HCT116 (cell line): ENCODE data around the gene CCNK. TPM values are rescaled to one million over a fixed set of nuclear protein-coding genes. Genes with fewer than 3 reads are reported as not detected.

ENCODE experiments used
- ATAC-seq: fragments of 200-7000 bp; cut with Tn5 transposase; 2 replicates; pipeline ENCODE4 v1.9.1; 2020; ENCODE audit warnings: mild to moderate bottlenecking, moderate library complexity
- BruUV-seq: library from RNA; stranded (reverse); fragments of 400-500 nt; replicated peaks from 2 replicates; lab custom pipeline; 2021; lab: Mats Ljungman, UMichigan
- CTCF ChIA-PET: fragments of 300-600 bp; sonication (Branson Sonifier 250); formaldehyde crosslinking; loops from one replicate; lab custom pipeline; 2021; ENCODE audit warnings: antibody characterized with exemption; lab: Charles Lee
- POLR2A ChIA-PET: fragments of 300-600, 350-600 bp; sonication (Branson Sonifier 250); formaldehyde crosslinking; loops from one replicate; lab custom pipeline; 2021; ENCODE audit warnings: antibody characterized with exemption; lab: Charles Lee
- RAD21 ChIA-PET, 2 experiments: fragments of 300-600 bp; sonication (Branson Sonifier 250); formaldehyde crosslinking; loops; one replicate each; lab custom pipeline; 2023; ENCODE audit warnings: low total read pairs in 2 of 2; ENCODE audit not compliant: uncharacterized antibody in 2 of 2, unreplicated experiment in 2 of 2, low non-redundant PET in 1 of 2; lab: Charles Lee
- DNase-seq: peaks from one replicate; pipeline ENCODE4 v3.0.0-alpha.2; 2010; ENCODE audit warnings: low read depth, low spot score
- H2AFZ ChIP-seq: fragments of 200-600 bp; shearing (Covaris generic), sonication (generic); 2 replicates; pipeline ENCODE4 v1.6.1; 2017; ENCODE audit warnings: low read depth, mixed run types, mixed read lengths, antibody characterized with exemption, low read length; ENCODE audit not compliant: poor library complexity, severe bottlenecking
- H3K27ac ChIP-seq: 2 replicates; pipeline ENCODE4 v1.5.1; 2012; ENCODE audit warnings: low read depth, low read length
- H3K27me3 ChIP-seq: fragments of 200-600 bp; sonication (generic); 2 replicates; pipeline ENCODE4 v1.6.1; 2016; ENCODE audit warnings: mixed run types, low read length, mixed read lengths; ENCODE audit not compliant: insufficient read depth
- H3K36me3 ChIP-seq, 2 experiments: fragments of 200-500 bp in 1 of 2; fragments of 200-600 bp in 1 of 2; sonication (Bioruptor generic) in 1 of 2; sonication (generic) in 1 of 2; 2 replicates each; pipeline versions ENCODE4 v1.5.1 to v1.6.1; 2014 to 2016; ENCODE audit warnings: low read length in 2 of 2, inconsistent platforms in 1 of 2, mixed read lengths in 1 of 2, mixed run types in 1 of 2; ENCODE audit not compliant: insufficient read depth in 2 of 2, control insufficient read depth in 1 of 2
- H3K4me1 ChIP-seq, 2 experiments: fragments of 200-600 bp in 1 of 2; sonication (generic) in 1 of 2; 2 replicates each; pipeline versions ENCODE4 v1.5.1 to v1.6.1; 2012 to 2017; ENCODE audit warnings: low read length in 2 of 2, inconsistent platforms in 1 of 2, mild to moderate bottlenecking in 1 of 2, mixed read lengths in 1 of 2, mixed run types in 1 of 2, moderate library complexity in 1 of 2; ENCODE audit not compliant: insufficient read depth in 2 of 2, control insufficient read depth in 1 of 2
- H3K4me2 ChIP-seq: fragments of 200-600 bp; sonication (generic); 2 replicates; pipeline ENCODE4 v1.6.1; 2017; ENCODE audit warnings: mixed run types, low read length, mixed read lengths
- H3K4me3 ChIP-seq, 2 experiments: fragments of 200-600 bp in 1 of 2; sonication (generic) in 1 of 2; replicated peaks in 1 of 2; 2 replicates each; pipeline ENCODE4 v1.5.1; 2011 to 2016; ENCODE audit warnings: low read length in 2 of 2, control low read depth in 1 of 2, low read depth in 1 of 2, mild to moderate bottlenecking in 1 of 2, mixed read lengths in 1 of 2, mixed run types in 1 of 2
- H3K79me2 ChIP-seq: fragments of 200-600 bp; sonication (generic); 2 replicates; pipeline ENCODE4 v1.6.1; 2017; ENCODE audit warnings: mild to moderate bottlenecking, mixed run types, low read length, moderate library complexity, mixed read lengths; ENCODE audit not compliant: insufficient read depth
- H3K9ac ChIP-seq: fragments of 200-600 bp; sonication (generic); 2 replicates; pipeline ENCODE4 v1.6.1; 2016; ENCODE audit warnings: low read length, mixed read lengths
- H3K9me2 ChIP-seq: fragments of 200-600 bp; sonication (generic), shearing (Covaris generic); 2 replicates; pipeline ENCODE4 v1.6.1; 2017; ENCODE audit warnings: mixed run types, mild to moderate bottlenecking, moderate library complexity; ENCODE audit not compliant: insufficient read depth
- H3K9me3 ChIP-seq, 2 experiments: fragments of 200-500 bp in 1 of 2; fragments of 200-600 bp in 1 of 2; sonication (Bioruptor generic) in 1 of 2; sonication (generic) in 1 of 2; 2 replicates each; pipeline ENCODE4 v1.6.1; 2014 to 2017; ENCODE audit warnings: low read length in 2 of 2, mixed read lengths in 2 of 2, inconsistent platforms in 1 of 2, low read depth in 1 of 2, mild to moderate bottlenecking in 1 of 2, mixed run types in 1 of 2, moderate library complexity in 1 of 2; ENCODE audit not compliant: control insufficient read depth in 1 of 2, insufficient read depth in 1 of 2
- H4K20me1 ChIP-seq: fragments of 200-600 bp; sonication (generic), shearing (Covaris generic); 2 replicates; pipeline ENCODE4 v1.6.1; 2017; ENCODE audit warnings: mixed run types, mild to moderate bottlenecking, moderate library complexity; ENCODE audit not compliant: insufficient read depth
- CBX3 ChIP-seq: IDR thresholded peaks from 2 replicates; pipeline ENCODE4 v1.6.1; 2012; ENCODE audit warnings: low read depth
- CEBPB ChIP-seq: IDR thresholded peaks from 2 replicates; pipeline ENCODE4 v1.6.1; 2012; ENCODE audit warnings: low read depth
- ELF1 ChIP-seq: IDR thresholded peaks from 2 replicates; pipeline ENCODE4 v1.6.1; 2012; ENCODE audit warnings: low read depth, borderline replicate concordance
- JUND ChIP-seq: IDR thresholded peaks from 2 replicates; pipeline ENCODE4 v1.6.1; 2012
- POLR2A ChIP-seq: IDR thresholded peaks from 2 replicates; pipeline ENCODE4 v1.7.0; 2011; ENCODE audit warnings: borderline replicate concordance; ENCODE audit not compliant: insufficient read depth, insufficient read length; ENCODE audit errors: extremely low read depth
- POLR2AphosphoS5 ChIP-seq: IDR thresholded peaks from 2 replicates; pipeline ENCODE4 v1.6.1; 2011; ENCODE audit warnings: mild to moderate bottlenecking, low read depth, low read length, moderate library complexity
- RAD21 ChIP-seq: IDR thresholded peaks from 2 replicates; pipeline ENCODE4 v1.6.1; 2012; ENCODE audit warnings: low read depth, mild to moderate bottlenecking
- SP1 ChIP-seq: IDR thresholded peaks from 2 replicates; pipeline ENCODE4 v1.6.1; 2012; ENCODE audit warnings: low read depth
- SRF ChIP-seq: IDR thresholded peaks from 2 replicates; pipeline ENCODE4 v1.6.1; 2012; ENCODE audit warnings: low read depth
- TCF7L2 ChIP-seq: IDR thresholded peaks from 2 replicates; pipeline ENCODE4 v1.7.0; 2011; ENCODE audit warnings: borderline replicate concordance, inconsistent platforms; ENCODE audit not compliant: insufficient read depth, insufficient read length; ENCODE audit errors: extremely low read depth
- ZFX ChIP-seq: fragments of 450-650 bp; IDR thresholded peaks from 2 replicates; pipeline ENCODE4 v1.6.1; 2017
- ZNF274 ChIP-seq: fragments of 200-500 bp; sonication (Bioruptor generic); IDR thresholded peaks from 2 replicates; pipeline ENCODE4 v1.6.1; 2014; ENCODE audit warnings: mild to moderate bottlenecking, low read depth, low read length, inconsistent platforms
- intact Hi-C: fragments of 100-400 bp; cut with micrococcal nuclease; formaldehyde crosslinking; loops from 2 replicates; pipeline ENCODE4 v1.10.0; 2022
- total RNA-seq: library from RNA; stranded (reverse); gene quantifications from one replicate; pipeline ENCODE4 v1.2.1, GENCODE V29; 2021; ENCODE audit not compliant: unreplicated experiment
- TF ChIP-seq, protein P1 (sequence below): IDR thresholded peaks from 2 replicates; pipeline ENCODE4 v1.6.1; 2012; ENCODE audit warnings: low read depth
- TF ChIP-seq, protein P2 (sequence below): IDR thresholded peaks from 2 replicates; pipeline ENCODE4 v1.6.1; 2012
- TF ChIP-seq, protein P3 (sequence below): IDR thresholded peaks from 2 replicates; pipeline ENCODE4 v1.6.1; 2011; ENCODE audit warnings: mild to moderate bottlenecking, low read length, moderate library complexity; ENCODE audit not compliant: insufficient replicate concordance; ENCODE audit errors: extremely low read depth

CCNK gene
- total RNA-seq, 1 experiment from 2014 or later, result 68.2 TPM

DNA sequence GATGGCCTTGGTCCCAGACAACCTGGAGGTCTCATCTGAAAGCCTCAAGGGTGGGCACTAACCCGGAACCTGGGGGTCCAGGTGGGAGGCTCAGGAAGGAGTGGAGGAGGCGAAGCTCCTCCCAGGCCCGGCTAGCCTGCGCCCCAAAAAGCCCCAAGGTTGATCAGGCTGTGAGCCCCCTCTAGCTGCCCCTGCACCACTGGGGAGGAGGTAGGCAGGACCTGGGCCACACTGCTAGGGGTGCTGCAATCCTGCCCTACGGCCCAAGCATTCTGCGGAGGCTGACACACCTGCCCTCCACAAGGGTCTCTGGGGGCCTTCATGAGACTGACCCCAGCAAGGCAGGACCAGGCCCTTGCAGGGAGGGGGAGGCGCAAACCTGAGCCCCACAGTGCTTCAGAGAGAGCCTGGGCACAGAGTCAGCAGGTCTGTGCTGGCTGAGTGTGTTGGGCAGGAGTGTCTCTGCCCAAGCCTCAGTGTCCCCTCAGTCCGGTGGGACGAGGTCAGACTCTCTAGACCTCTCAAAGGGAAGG lies 70.9 kb downstream of the CCNK start (continued):
- TF ChIP-seq, protein P1, sequence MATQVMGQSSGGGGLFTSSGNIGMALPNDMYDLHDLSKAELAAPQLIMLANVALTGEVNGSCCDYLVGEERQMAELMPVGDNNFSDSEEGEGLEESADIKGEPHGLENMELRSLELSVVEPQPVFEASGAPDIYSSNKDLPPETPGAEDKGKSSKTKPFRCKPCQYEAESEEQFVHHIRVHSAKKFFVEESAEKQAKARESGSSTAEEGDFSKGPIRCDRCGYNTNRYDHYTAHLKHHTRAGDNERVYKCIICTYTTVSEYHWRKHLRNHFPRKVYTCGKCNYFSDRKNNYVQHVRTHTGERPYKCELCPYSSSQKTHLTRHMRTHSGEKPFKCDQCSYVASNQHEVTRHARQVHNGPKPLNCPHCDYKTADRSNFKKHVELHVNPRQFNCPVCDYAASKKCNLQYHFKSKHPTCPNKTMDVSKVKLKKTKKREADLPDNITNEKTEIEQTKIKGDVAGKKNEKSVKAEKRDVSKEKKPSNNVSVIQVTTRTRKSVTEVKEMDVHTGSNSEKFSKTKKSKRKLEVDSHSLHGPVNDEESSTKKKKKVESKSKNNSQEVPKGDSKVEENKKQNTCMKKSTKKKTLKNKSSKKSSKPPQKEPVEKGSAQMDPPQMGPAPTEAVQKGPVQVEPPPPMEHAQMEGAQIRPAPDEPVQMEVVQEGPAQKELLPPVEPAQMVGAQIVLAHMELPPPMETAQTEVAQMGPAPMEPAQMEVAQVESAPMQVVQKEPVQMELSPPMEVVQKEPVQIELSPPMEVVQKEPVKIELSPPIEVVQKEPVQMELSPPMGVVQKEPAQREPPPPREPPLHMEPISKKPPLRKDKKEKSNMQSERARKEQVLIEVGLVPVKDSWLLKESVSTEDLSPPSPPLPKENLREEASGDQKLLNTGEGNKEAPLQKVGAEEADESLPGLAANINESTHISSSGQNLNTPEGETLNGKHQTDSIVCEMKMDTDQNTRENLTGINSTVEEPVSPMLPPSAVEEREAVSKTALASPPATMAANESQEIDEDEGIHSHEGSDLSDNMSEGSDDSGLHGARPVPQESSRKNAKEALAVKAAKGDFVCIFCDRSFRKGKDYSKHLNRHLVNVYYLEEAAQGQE, result no peak
- TF ChIP-seq, protein P2, sequence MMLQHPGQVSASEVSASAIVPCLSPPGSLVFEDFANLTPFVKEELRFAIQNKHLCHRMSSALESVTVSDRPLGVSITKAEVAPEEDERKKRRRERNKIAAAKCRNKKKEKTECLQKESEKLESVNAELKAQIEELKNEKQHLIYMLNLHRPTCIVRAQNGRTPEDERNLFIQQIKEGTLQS, result no peak
- TF ChIP-seq POLR2AphosphoS5 (no peak), CEBPB (no peak), ZNF274 (no peak), ZFX (no peak), CBX3 (no peak)
- TF ChIP-seq, all 23 proteins: peak for 0

DNA sequence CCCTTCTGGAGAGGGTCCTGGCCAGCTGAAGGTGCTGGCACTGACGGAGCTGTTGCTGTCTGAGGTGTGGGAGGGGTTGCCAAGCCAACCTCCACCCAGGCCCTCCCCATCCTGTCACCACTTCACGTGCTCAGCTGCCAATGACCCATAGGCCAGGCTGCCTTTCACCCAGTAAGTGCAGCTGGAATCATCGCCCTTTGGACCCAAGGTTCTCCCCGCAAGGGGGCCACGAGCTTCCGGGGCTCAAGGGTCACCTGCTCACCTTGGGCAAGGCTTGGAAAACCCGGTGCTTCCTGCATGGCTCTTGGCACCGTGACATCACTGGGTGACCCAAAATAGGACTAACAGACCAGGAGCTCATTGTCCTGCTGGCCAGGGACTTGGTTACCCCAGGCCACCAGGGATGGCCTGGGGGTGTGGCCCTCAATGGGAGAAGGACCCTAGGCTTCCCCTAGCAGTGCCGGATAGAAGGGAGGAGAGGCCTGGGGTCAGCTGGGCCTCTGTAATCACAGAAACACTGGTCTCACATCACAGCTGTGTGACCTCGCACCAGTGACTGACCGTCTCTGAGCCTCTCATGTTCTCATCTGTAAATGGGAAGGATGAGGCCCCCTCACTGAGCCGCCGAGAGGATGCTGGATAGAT lies 71.5 kb downstream of the CCNK start:
- Histone ChIP-seq H3K36me3 (no peaks in the 10 kb centered on the region), H3K4me1 (peaks cover 0 to 8% of the 10 kb centered on the region in 2 experiments; a peak in 2 of 4 replicates), H3K9me3 (no peaks in the 10 kb centered on the region), H2AFZ (no peak overlapping the region), H3K79me2 (peaks cover 41% of the 10 kb centered on the region), H3K9ac (no peak overlapping the region), H3K27ac (no peak overlapping the region), H3K27me3 (no peaks in the 10 kb centered on the region), H4K20me1 (no peaks in the 10 kb centered on the region), H3K4me2 (no peak overlapping the region), H3K9me2 (no peaks in the 10 kb centered on the region), H3K4me3 (no peak overlapping the region)
- intact Hi-C loops, result no loop called here
- ChIA-PET RAD21 (no interaction called here), POLR2A (no interaction called here), CTCF (interaction anchor here (0.9 kb wide), 1 partner anchor 76 kb away, joined by 3 read pairs; no protein-coding TSS in a partner anchor)
- DNase-seq (no peak), ATAC-seq (no peak)
- no TSS peak for BruUV-seq
- TF ChIP-seq SP1, result no peak
- no peak for TF ChIP-seq TCF7L2
- TF ChIP-seq RAD21, result no peak
- TF ChIP-seq CEBPB, result no peak
- TF ChIP-seq POLR2A, result no peak
- TF ChIP-seq, protein P3, sequence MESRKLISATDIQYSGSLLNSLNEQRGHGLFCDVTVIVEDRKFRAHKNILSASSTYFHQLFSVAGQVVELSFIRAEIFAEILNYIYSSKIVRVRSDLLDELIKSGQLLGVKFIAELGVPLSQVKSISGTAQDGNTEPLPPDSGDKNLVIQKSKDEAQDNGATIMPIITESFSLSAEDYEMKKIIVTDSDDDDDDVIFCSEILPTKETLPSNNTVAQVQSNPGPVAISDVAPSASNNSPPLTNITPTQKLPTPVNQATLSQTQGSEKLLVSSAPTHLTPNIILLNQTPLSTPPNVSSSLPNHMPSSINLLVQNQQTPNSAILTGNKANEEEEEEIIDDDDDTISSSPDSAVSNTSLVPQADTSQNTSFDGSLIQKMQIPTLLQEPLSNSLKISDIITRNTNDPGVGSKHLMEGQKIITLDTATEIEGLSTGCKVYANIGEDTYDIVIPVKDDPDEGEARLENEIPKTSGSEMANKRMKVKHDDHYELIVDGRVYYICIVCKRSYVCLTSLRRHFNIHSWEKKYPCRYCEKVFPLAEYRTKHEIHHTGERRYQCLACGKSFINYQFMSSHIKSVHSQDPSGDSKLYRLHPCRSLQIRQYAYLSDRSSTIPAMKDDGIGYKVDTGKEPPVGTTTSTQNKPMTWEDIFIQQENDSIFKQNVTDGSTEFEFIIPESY, result no peak
- TF ChIP-seq JUND, result no peak
- no peak for TF ChIP-seq ELF1
- TF ChIP-seq SRF, result no peak
- TF ChIP-seq, protein P1, result no peak
